Prostate gland (tissue), 2 donors: ENCODE results near the gene KCNK18.

Source experiments
- POLR2AphosphoS5 ChIP-seq: sonication (generic); formaldehyde crosslinking; IDR thresholded peaks from one replicate; pipeline ENCODE4 v1.6.1; 2017; ENCODE audit warnings: antibody characterized with exemption
- TF ChIP-seq, protein P1 (sequence below), 4 experiments: fragments of 200-600 bp in 2 of 4; fragments of 450-650 bp in 2 of 4; sonication (generic) in 2 of 4; IDR thresholded peaks; 1 replicate in 3 of 4; 2 replicates in 1 of 4; pipeline ENCODE4 v1.5.1; 2016 to 2019; ENCODE audit warnings: antibody characterized with exemption in 4 of 4, mild to moderate bottlenecking in 2 of 4, moderate library complexity in 2 of 4

DNA sequence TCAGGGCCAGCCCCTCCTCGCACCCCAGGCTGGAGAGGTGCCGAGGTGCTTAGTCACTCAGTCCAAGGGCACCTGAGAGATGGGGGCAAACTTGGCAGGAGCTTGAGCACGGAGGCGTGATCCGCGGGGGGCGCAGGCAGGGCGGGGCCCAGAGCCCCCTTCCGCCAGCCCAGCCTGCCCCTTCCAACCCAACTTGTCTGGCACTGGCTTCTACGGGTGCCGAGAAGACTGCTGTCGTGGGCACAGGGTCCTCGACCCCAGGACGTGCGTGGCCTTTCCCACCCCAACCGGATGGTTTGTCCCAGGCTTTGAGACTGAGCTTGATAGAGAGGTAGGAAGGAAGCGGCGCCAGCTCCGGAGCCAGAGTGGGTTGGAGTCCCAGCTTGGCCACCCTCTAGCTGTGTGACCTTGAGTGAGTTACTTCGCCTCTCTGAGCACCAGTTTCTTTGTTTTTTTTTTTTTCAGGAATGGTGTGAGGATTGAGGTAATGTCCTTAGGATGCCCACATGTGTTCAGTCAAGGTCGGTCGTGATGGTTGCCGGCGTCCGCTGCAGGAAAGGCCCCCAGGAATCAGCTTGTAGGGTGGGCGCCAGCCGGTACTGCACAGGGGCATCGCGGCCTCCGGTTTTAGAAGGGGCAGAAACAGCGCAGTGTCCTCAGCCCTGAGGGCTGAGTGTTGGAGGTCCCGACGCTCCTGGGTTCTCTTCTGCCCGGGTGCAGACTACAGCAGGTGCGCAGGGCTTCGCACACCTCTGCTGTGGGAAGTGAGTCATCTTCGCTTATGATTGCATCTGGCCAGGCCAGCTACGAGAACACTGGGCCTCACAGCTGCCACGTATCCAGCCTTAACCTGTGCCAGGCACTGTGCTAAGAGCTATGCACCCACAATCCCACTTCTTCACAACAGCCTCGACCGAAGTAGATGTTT lies 30.6 kb upstream of the KCNK18 start:
- TF ChIP-seq, protein P1, sequence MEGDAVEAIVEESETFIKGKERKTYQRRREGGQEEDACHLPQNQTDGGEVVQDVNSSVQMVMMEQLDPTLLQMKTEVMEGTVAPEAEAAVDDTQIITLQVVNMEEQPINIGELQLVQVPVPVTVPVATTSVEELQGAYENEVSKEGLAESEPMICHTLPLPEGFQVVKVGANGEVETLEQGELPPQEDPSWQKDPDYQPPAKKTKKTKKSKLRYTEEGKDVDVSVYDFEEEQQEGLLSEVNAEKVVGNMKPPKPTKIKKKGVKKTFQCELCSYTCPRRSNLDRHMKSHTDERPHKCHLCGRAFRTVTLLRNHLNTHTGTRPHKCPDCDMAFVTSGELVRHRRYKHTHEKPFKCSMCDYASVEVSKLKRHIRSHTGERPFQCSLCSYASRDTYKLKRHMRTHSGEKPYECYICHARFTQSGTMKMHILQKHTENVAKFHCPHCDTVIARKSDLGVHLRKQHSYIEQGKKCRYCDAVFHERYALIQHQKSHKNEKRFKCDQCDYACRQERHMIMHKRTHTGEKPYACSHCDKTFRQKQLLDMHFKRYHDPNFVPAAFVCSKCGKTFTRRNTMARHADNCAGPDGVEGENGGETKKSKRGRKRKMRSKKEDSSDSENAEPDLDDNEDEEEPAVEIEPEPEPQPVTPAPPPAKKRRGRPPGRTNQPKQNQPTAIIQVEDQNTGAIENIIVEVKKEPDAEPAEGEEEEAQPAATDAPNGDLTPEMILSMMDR (IDR thresholded peaks at IDR 0.05), result no peak
- TF ChIP-seq POLR2AphosphoS5, result no peak
